ENCODE results near the gene WT1.

The WT1 gene

DNA sequence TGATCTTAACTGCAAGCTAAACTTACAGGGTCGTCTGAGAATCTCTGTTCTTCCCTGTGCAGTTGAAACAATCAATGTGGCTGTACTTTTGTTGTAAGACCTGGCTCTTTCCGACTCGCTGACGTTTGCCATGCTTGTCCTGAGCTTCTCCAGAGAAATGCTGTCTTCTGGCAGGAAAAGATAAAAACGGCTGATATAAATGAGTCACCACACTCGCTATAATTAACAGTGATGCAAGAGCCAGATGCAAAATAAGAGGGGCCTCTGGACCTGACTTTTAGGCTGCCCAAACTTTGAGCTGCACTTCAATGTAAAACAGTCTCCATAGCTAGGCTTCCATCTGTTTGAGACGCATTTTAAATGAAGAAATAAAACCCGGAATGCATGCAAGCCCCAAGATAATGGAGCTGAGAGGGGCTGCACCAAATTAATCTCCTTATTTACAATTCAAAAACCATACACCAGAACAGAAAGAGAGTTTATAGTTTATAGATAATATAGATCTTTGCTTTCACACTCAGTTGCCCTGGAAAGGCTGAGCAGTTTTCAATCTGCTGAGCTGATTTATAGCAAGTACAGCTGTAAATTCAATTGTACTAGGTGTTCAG, 48.5 kb downstream of the WT1 start:
- WGBS, 2 donors (ENCODE audit: extremely low coverage in 2 of 2, insufficient read length in 2 of 2, insufficient replicate concordance in 1 of 2) = no CpG with 5 or more reads among the region's 8 CpGs
- H3K27ac ChIP-seq (replicated peaks; ENCODE audit: low read length) = no peak overlapping the region

GRCh38 chr11:32385998-32386397, 49.3 kb downstream of the WT1 start:
- WGBS, 2 donors (ENCODE audit: extremely low coverage in 2 of 2, insufficient read length in 2 of 2, insufficient replicate concordance in 1 of 2) = no CpG with 5 or more reads among the region's 2 CpGs
- H3K9me3 ChIP-seq (replicated peaks in 1 of 2; ENCODE audit: control insufficient read depth in 2 of 2, insufficient read depth in 1 of 2, low read depth in 1 of 2, low read length in 2 of 2) = no peaks in the 10 kb centered on the region
- H2AK5ac ChIP-seq (ENCODE audit: low read depth, low read length) = no peak overlapping the region
- no peak overlapping the region for H3K27ac ChIP-seq (replicated peaks; ENCODE audit: low read length)
- no peak overlapping the region for H3K9ac ChIP-seq (ENCODE audit: low read depth, low read length, poor library complexity)
- H4K91ac ChIP-seq (ENCODE audit: low read depth, low read length, poor library complexity) = no peak overlapping the region
- no peak overlapping the region for H3K14ac ChIP-seq (ENCODE audit: low read length)
- no peaks in the 10 kb centered on the region for H3K79me1 ChIP-seq (ENCODE audit: low read depth, low read length)
- H3K4me1 ChIP-seq (ENCODE audit: control insufficient read depth in 2 of 2, insufficient read depth in 1 of 2, low read depth in 1 of 2, low read length in 2 of 2) = no peaks in the 10 kb centered on the region
- no peak overlapping the region for H2BK15ac ChIP-seq (ENCODE audit: low read length)
- H2BK12ac ChIP-seq (ENCODE audit: low read length) = no peak overlapping the region
- no peak overlapping the region for H2AFZ ChIP-seq (ENCODE audit: low read length)
- no peak overlapping the region for H2BK120ac ChIP-seq (ENCODE audit: low read depth, low read length)
- no peak overlapping the region for H3K4ac ChIP-seq (ENCODE audit: low read length)
- H3K36me3 ChIP-seq (replicated peaks in 1 of 2; ENCODE audit: control insufficient read depth in 2 of 2, insufficient read depth in 2 of 2, low read length in 2 of 2) = no peaks in the 10 kb centered on the region
- DNase-seq (ENCODE audit: low spot score) = peak; percentile 11
- no peak overlapping the region for H4K8ac ChIP-seq (ENCODE audit: low read depth, low read length)
- no peak overlapping the region for H2BK5ac ChIP-seq (ENCODE audit: low read length)
- H3K4me3 ChIP-seq (ENCODE audit: low read length in 2 of 2) = no peak overlapping the region
- H3K4me2 ChIP-seq (ENCODE audit: insufficient read depth, low read length, poor library complexity, severe bottlenecking) = no peak overlapping the region
- no peak overlapping the region for H3K18ac ChIP-seq (ENCODE audit: low read length)
- H3K27me3 ChIP-seq (ENCODE audit: control insufficient read depth in 3 of 3, insufficient read depth in 3 of 3, low read depth in 1 of 3, low read length in 3 of 3) = no peaks in the 10 kb centered on the region
- no peak overlapping the region for H3K23ac ChIP-seq (ENCODE audit: low read depth, low read length, poor library complexity)

More for the DNA sequence above, 48.5 kb downstream of the WT1 start:
- H3K4me2 ChIP-seq (ENCODE audit: insufficient read depth, low read length, poor library complexity, severe bottlenecking) = no peak overlapping the region
- H3K36me3 ChIP-seq (replicated peaks in 1 of 2; ENCODE audit: control insufficient read depth in 2 of 2, insufficient read depth in 2 of 2, low read length in 2 of 2) = no peaks in the 10 kb centered on the region
- H3K9ac ChIP-seq (ENCODE audit: low read depth, low read length, poor library complexity) = no peak overlapping the region
- H3K4me1 ChIP-seq (ENCODE audit: control insufficient read depth in 2 of 2, insufficient read depth in 1 of 2, low read depth in 1 of 2, low read length in 2 of 2) = no peaks in the 10 kb centered on the region
- H3K18ac ChIP-seq (ENCODE audit: low read length) = no peak overlapping the region
- no peak overlapping the region for H4K91ac ChIP-seq (ENCODE audit: low read depth, low read length, poor library complexity)
- DNase-seq (ENCODE audit: low spot score) = no peak
- H2BK120ac ChIP-seq (ENCODE audit: low read depth, low read length) = no peak overlapping the region
- no peak overlapping the region for H2BK12ac ChIP-seq (ENCODE audit: low read length)
- no peaks in the 10 kb centered on the region for H3K27me3 ChIP-seq (ENCODE audit: control insufficient read depth in 3 of 3, insufficient read depth in 3 of 3, low read depth in 1 of 3, low read length in 3 of 3)
- no peak overlapping the region for H3K4ac ChIP-seq (ENCODE audit: low read length)
- H3K4me3 ChIP-seq (ENCODE audit: low read length in 2 of 2) = no peak overlapping the region
- H3K14ac ChIP-seq (ENCODE audit: low read length) = no peak overlapping the region
- H2BK15ac ChIP-seq (ENCODE audit: low read length) = no peak overlapping the region
- H2AK5ac ChIP-seq (ENCODE audit: low read depth, low read length) = no peak overlapping the region
- H2AFZ ChIP-seq (ENCODE audit: low read length) = no peak overlapping the region
- H4K8ac ChIP-seq (ENCODE audit: low read depth, low read length) = no peak overlapping the region
- no peaks in the 10 kb centered on the region for H3K9me3 ChIP-seq (replicated peaks in 1 of 2; ENCODE audit: control insufficient read depth in 2 of 2, insufficient read depth in 1 of 2, low read depth in 1 of 2, low read length in 2 of 2)
- no peak overlapping the region for H2BK5ac ChIP-seq (ENCODE audit: low read length)
- no peak overlapping the region for H3K23ac ChIP-seq (ENCODE audit: low read depth, low read length, poor library complexity)
- no peaks in the 10 kb centered on the region for H3K79me1 ChIP-seq (ENCODE audit: low read depth, low read length)

GRCh38 chr11:32382339-32383049, 52.8 kb downstream of the WT1 start:
- Histone ChIP-seq H2BK5ac (ENCODE audit: low read length) (no peak overlapping the region), H2BK12ac (ENCODE audit: low read length) (no peak overlapping the region), H2AK5ac (ENCODE audit: low read depth, low read length) (no peak overlapping the region), H2AFZ (ENCODE audit: low read length) (no peak overlapping the region), H3K36me3 (replicated peaks in 1 of 2; ENCODE audit: control insufficient read depth in 2 of 2, insufficient read depth in 2 of 2, low read length in 2 of 2) (no peaks in the 10 kb centered on the region), H3K9me3 (replicated peaks in 1 of 2; ENCODE audit: control insufficient read depth in 2 of 2, insufficient read depth in 1 of 2, low read depth in 1 of 2, low read length in 2 of 2) (no peaks in the 10 kb centered on the region), H3K27me3 (ENCODE audit: control insufficient read depth in 3 of 3, insufficient read depth in 3 of 3, low read depth in 1 of 3, low read length in 3 of 3) (no peaks in the 10 kb centered on the region), H3K79me1 (ENCODE audit: low read depth, low read length) (no peaks in the 10 kb centered on the region), H3K4me2 (ENCODE audit: insufficient read depth, low read length, poor library complexity, severe bottlenecking) (no peak overlapping the region), H3K4me1 (ENCODE audit: control insufficient read depth in 2 of 2, insufficient read depth in 1 of 2, low read depth in 1 of 2, low read length in 2 of 2) (no peaks in the 10 kb centered on the region), H4K8ac (ENCODE audit: low read depth, low read length) (no peak overlapping the region), H3K4me3 (ENCODE audit: low read length in 2 of 2) (no peak overlapping the region), H3K14ac (ENCODE audit: low read length) (no peak overlapping the region), H4K91ac (ENCODE audit: low read depth, low read length, poor library complexity) (no peak overlapping the region), H3K23ac (ENCODE audit: low read depth, low read length, poor library complexity) (no peak overlapping the region), H3K27ac (replicated peaks; ENCODE audit: low read length) (no peak overlapping the region), H3K4ac (ENCODE audit: low read length) (no peak overlapping the region), H3K9ac (ENCODE audit: low read depth, low read length, poor library complexity) (peak overlapping the region; percentile 14), H2BK15ac (ENCODE audit: low read length) (no peak overlapping the region), H2BK120ac (ENCODE audit: low read depth, low read length) (no peak overlapping the region), H3K18ac (ENCODE audit: low read length) (no peak overlapping the region)
- no peak for DNase-seq (ENCODE audit: low spot score)
- WGBS, 2 donors (ENCODE audit: extremely low coverage in 2 of 2, insufficient read length in 2 of 2, insufficient replicate concordance in 1 of 2) = no CpG with 5 or more reads among the region's 10 CpGs

DNA sequence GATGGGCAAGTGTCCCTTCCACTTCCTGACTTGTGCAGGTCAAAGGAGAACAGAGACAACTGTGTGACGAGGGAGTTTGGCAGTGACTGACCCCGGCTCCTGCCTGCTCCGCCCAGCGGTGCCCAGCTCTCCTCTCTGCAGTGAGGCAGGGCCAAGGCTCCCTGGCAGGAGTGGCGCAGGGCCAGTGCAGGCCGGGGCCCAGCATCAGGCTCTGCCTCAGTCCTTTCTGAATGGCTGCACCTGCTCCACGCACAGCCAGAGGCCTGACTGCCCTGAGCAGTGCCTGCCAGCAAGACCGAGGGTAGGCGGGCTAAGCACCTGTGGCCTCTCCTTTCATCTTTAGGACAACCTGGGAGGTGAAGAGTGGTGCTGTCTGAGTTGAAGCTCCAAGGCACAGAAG, 54.2 kb downstream of the WT1 start:
- H3K4me1 ChIP-seq (ENCODE audit: control insufficient read depth in 2 of 2, insufficient read depth in 1 of 2, low read depth in 1 of 2, low read length in 2 of 2) = peaks cover 0 to under 1% of the 10 kb centered on the region in 2 donors
- no peak overlapping the region for H2BK15ac ChIP-seq (ENCODE audit: low read length)
- H2AFZ ChIP-seq (ENCODE audit: low read length) = no peak overlapping the region
- H4K8ac ChIP-seq (ENCODE audit: low read depth, low read length) = no peak overlapping the region
- no peak overlapping the region for H2BK120ac ChIP-seq (ENCODE audit: low read depth, low read length)
- H3K14ac ChIP-seq (ENCODE audit: low read length) = no peak overlapping the region
- no peak for DNase-seq (ENCODE audit: low spot score)
- no peak overlapping the region for H3K4ac ChIP-seq (ENCODE audit: low read length)
- no CpG with 5 or more reads among the region's 9 CpGs for WGBS, 2 donors (ENCODE audit: extremely low coverage in 2 of 2, insufficient read length in 2 of 2, insufficient replicate concordance in 1 of 2)
- H3K9me3 ChIP-seq (replicated peaks in 1 of 2; ENCODE audit: control insufficient read depth in 2 of 2, insufficient read depth in 1 of 2, low read depth in 1 of 2, low read length in 2 of 2) = no peaks in the 10 kb centered on the region
- peak overlapping the region; percentile 21 for H3K18ac ChIP-seq (ENCODE audit: low read length)
- no peak overlapping the region for H2BK5ac ChIP-seq (ENCODE audit: low read length)
- no peak overlapping the region for H2BK12ac ChIP-seq (ENCODE audit: low read length)
- H3K23ac ChIP-seq (ENCODE audit: low read depth, low read length, poor library complexity) = no peak overlapping the region
- no peak overlapping the region for H2AK5ac ChIP-seq (ENCODE audit: low read depth, low read length)
- H3K36me3 ChIP-seq (replicated peaks in 1 of 2; ENCODE audit: control insufficient read depth in 2 of 2, insufficient read depth in 2 of 2, low read length in 2 of 2) = no peaks in the 10 kb centered on the region
- H3K4me2 ChIP-seq (ENCODE audit: insufficient read depth, low read length, poor library complexity, severe bottlenecking) = no peak overlapping the region
- no peaks in the 10 kb centered on the region for H3K27me3 ChIP-seq (ENCODE audit: control insufficient read depth in 3 of 3, insufficient read depth in 3 of 3, low read depth in 1 of 3, low read length in 3 of 3)
- no peaks in the 10 kb centered on the region for H3K79me1 ChIP-seq (ENCODE audit: low read depth, low read length)
- no peak overlapping the region for H4K91ac ChIP-seq (ENCODE audit: low read depth, low read length, poor library complexity)
- no peak overlapping the region for H3K9ac ChIP-seq (ENCODE audit: low read depth, low read length, poor library complexity)
- H3K27ac ChIP-seq (replicated peaks; ENCODE audit: low read length) = no peak overlapping the region
- no peak overlapping the region for H3K4me3 ChIP-seq (ENCODE audit: low read length in 2 of 2)
